Skeletal muscle tissue (tissue), 4 donors: Measurements from ENCODE around the gene CHST11. TPM values are rescaled to one million over a fixed set of nuclear protein-coding genes. Genes with fewer than 3 reads are reported as not detected.
"Not testable (repeated sequence)": the region's sequence is repeated elsewhere in the genome, so short reads cannot be mapped to it uniquely, and the experiment has no call there.

ENCODE experiments used
- H3K27ac ChIP-seq: one replicate; pipeline ENCODE4 v1.7.0; 2013; ENCODE audit warnings: mild to moderate bottlenecking, low read depth, low read length, inconsistent platforms
- H3K27me3 ChIP-seq, 3 donors: one replicate each; pipeline ENCODE4 v1.7.0; 2013; ENCODE audit warnings: low read length in 3 of 3; ENCODE audit not compliant: control insufficient read depth in 3 of 3, insufficient read depth in 3 of 3
- H3K36me3 ChIP-seq, 3 donors: one replicate each; pipeline ENCODE4 v1.7.0; 2013; ENCODE audit warnings: low read length in 3 of 3; ENCODE audit not compliant: control insufficient read depth in 3 of 3, insufficient read depth in 3 of 3
- H3K4me1 ChIP-seq, 3 donors: one replicate each; pipeline ENCODE4 v1.7.0; 2013; ENCODE audit warnings: low read length in 3 of 3, mild to moderate bottlenecking in 3 of 3; ENCODE audit not compliant: control insufficient read depth in 3 of 3, insufficient read depth in 3 of 3
- H3K4me3 ChIP-seq, 3 donors: one replicate each; pipeline ENCODE4 v1.7.0; 2013; ENCODE audit warnings: low read length in 3 of 3
- H3K9ac ChIP-seq, 3 donors: one replicate each; pipeline ENCODE4 v1.7.0; 2013; ENCODE audit warnings: low read length in 3 of 3, mild to moderate bottlenecking in 3 of 3, moderate library complexity in 2 of 3, low read depth in 1 of 3
- H3K9me3 ChIP-seq, 3 donors: one replicate each; pipeline ENCODE4 v1.7.0; 2013; ENCODE audit warnings: low read length in 3 of 3; ENCODE audit not compliant: control insufficient read depth in 3 of 3
- total RNA-seq: library from RNA; depleted of rRNA; stranded (reverse); fragments of >200 nt; gene quantifications from one replicate; pipeline ENCODE4 v1.2.3, GENCODE V29; 2014
- donor health status: Osteomylitis.

CHST11 gene
- total RNA-seq, 1 donor from 2014 or later: 2.1 TPM

DNA sequence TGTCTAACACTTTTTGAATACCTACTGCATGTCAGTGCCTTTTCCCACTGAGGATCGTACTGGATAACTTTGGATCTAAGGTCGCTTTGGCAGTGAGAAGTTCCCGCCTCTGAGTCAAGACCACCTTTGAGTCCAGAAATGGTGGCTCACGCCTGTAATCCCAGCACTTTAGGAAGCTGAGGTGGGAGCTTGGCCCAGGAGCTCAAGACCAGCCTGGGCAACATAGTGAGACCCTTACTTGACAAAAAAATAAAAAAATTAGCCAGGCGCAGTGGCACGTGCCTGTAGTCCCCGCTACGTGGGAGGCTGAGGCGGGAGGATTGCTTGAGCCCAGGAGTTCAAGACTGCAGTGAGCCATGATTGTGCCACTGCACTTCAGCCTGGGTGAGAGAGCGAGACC, 61.1 kb downstream of the CHST11 start:
- H3K27me3 ChIP-seq: no peaks in the 10 kb centered on the region

DNA sequence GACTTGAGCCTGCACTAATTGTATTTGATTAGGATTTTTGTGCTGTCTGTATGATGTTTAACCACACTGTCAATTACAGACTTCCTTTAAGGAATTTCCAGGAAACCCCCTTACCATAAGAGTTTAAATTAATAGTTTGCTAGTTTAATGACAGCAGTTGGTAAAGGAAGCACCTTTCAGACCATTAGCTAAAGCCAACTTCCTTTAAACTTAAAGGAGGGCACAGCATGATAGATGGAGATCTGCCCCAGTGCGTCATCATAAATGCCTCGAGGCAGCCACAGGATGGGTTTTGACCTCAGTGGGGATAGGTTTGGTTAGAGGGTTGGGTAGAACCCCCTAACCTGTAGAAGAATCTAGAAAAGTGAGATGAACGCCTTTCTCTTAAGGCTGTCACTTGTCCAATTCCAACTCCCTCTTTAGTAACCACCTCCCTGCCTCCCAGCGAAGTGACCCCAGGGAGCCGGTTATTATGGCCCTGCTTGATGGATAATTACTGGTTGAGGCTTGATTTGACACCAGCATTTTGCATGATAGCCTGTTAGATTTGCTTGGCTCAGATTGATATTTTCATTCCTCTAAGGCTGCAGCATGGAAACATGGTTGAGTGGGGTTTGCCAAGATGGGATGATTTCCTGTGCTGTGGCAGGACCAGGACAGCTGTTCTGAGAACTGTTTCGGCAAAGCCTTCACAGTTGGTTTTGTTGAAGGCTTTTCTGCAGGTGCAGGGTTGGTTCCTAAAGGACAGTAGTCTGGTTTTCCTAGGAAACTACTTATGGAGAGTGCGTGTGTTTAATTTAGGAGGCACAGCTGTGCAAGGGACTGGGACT, 62.7 kb downstream of the CHST11 start:
- H3K27ac ChIP-seq: no peak overlapping the region
- H3K4me1 ChIP-seq: peaks cover 0 to 6% (median 5%) of the 10 kb centered on the region in 3 donors
- H3K9ac ChIP-seq: no peak overlapping the region
- H3K4me3 ChIP-seq: no peak overlapping the region
- H3K9me3 ChIP-seq: no peaks in the 10 kb centered on the region
- H3K27me3 ChIP-seq: no peaks in the 10 kb centered on the region
- no peaks in the 10 kb centered on the region for H3K36me3 ChIP-seq

More for the DNA sequence above, 61.1 kb downstream of the CHST11 start:
- Histone ChIP-seq H3K9me3 (no peaks in the 10 kb centered on the region), H3K9ac (no peak overlapping the region), H3K36me3 (no peaks in the 10 kb centered on the region), H3K27ac (no peak overlapping the region), H3K4me3 (no peak overlapping the region), H3K4me1 (peaks cover 0 to 1% (median 0%) of the 10 kb centered on the region in 3 donors)

DNA sequence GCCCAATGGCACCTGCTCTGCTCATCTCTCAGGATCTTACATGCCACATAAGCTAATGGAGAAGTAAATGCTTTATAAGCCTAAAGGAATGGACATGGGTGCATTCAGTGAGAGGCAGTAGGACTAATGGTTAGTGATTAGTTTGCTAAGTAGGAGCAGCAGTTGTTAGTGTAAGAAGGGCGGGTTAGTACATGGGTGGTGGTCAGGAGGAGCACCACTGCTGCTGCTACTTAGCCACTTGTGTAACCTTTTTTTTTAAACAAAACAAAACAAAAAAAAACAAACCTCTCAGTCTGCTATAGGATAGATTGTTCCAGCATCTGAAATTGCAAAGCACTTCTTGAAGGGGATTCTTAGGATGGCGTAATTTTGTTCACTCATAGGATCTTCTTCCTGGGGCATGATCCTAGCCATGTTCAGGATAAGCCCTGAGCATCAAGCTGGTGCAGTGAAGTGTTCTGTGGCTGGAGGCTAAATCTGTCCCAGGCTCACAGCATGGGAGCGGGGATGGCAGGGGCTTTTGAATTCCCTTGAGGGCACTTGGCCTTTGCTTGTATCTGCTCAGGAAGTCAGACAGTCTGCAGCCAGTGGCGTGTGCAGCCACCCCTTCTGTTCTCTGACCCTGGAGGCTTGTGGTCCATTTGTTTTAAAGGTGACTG, 63.6 kb downstream of the CHST11 start:
- H3K4me3 ChIP-seq: no peak overlapping the region
- no peaks in the 10 kb centered on the region for H3K27me3 ChIP-seq
- peaks cover 0 to 6% (median 5%) of the 10 kb centered on the region in 3 donors for H3K4me1 ChIP-seq
- no peak overlapping the region for H3K9ac ChIP-seq
- no peaks in the 10 kb centered on the region for H3K36me3 ChIP-seq
- no peak overlapping the region for H3K27ac ChIP-seq
- no peaks in the 10 kb centered on the region for H3K9me3 ChIP-seq

DNA sequence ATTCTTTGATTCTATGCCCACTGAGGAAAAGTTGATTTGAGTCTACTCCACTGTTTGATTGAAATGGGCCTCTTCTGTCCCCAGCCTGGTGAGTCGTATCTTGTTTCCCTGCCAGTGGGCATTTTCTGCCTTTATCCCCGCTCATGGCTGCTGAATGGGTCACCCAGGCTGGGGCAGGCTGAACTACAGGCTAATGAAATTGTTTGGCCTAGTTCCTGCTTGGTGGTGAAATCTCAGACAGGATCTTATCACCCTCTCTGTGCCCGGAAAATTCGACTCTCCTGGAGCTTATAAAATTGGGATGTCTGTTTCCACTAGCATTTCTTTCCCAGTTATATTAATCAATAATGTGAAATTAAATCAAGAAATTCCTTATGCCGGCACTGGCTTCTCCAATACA, 65.0 kb downstream of the CHST11 start:
- no peaks in the 10 kb centered on the region for H3K36me3 ChIP-seq
- no peaks in the 10 kb centered on the region for H3K9me3 ChIP-seq
- no peak overlapping the region for H3K4me3 ChIP-seq
- H3K9ac ChIP-seq: no peak overlapping the region
- no peaks in the 10 kb centered on the region for H3K27me3 ChIP-seq
- no peak overlapping the region for H3K27ac ChIP-seq
- peaks cover 0 to 6% (median 5%) of the 10 kb centered on the region in 3 donors for H3K4me1 ChIP-seq

DNA sequence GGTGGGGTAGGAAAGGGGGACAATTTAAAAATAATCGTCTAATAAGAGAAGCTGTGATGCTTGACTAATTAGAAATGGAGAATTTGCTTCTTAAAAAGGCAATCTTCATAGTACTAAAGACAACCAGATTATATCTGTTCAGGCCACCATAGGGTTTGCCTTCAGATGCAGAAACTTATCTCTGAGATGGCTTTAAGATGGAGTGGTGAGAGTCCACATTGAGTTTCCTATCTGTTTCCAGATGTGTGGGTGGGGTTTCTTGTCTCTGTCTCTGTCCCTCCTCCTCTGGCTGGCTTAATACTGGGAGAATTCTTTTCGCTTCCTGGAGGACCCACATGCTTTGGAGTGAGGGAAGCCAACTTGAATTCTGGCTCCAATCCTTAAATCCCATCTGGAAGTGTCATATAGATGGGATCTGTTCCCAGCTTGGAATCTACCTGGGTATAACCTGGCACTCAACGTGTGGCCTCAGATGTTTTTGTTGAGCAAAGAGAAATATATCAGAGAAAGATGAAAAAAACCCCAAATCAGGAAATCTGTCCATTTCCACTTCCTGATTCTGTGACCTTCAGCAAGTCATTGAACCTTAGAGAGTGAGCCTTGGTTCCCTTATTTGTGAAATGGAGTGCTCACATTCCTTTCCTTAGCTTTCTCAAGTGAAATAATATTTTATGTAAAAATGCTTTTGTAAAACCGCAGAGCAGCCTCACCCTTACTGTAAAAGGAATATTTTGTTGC, 66.4 kb downstream of the CHST11 start:
- no peak overlapping the region for H3K27ac ChIP-seq

DNA sequence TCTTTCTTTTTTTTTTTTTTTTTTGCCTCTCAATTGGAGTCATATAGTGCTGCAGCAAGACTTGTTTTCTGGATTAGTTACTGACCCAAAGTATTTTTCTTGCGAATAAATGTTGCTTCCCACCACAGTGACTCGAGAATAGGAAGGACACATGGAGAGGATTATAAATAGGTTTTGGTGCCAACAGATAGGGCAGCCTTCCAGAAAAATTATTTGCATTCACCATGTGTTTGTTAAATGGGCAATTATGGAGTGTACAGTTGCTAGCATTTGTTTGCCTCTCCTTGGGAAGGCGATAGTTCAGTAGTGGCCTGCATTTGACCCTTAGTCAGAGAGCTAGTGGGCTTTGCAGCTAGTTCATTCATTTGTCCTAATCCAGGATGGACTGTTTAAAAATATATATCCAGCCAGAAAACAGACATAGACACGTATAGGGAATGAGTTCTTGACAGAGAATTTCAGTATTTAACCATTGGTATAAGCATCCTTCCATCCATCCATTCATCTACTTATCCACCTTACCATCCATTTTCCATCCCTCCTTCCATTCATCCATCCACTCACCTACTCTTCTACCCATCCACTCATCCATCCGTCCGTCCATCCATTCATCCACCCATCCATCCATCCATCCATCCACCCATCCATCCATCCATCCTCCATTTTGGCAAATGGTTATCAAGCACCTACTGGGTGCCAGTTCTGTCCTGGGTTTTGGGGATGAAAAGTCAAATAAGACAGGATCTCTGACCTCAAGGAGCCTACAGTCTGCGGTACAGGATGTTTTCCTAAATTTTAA, 67.5 kb downstream of the CHST11 start:
- Histone ChIP-seq H3K27me3 (no peaks in the 10 kb centered on the region), H3K4me1 (peaks cover 0 to 6% (median 5%) of the 10 kb centered on the region in 3 donors), H3K9me3 (no peaks in the 10 kb centered on the region), H3K27ac (no peak overlapping the region), H3K9ac (no peak overlapping the region), H3K4me3 (no peak overlapping the region), H3K36me3 (no peaks in the 10 kb centered on the region)

More for the DNA sequence above, 66.4 kb downstream of the CHST11 start:
- no peak overlapping the region for H3K9ac ChIP-seq
- no peaks in the 10 kb centered on the region for H3K36me3 ChIP-seq
- no peaks in the 10 kb centered on the region for H3K27me3 ChIP-seq
- peaks cover 0 to 6% (median 5%) of the 10 kb centered on the region in 3 donors for H3K4me1 ChIP-seq
- no peaks in the 10 kb centered on the region for H3K9me3 ChIP-seq
- H3K4me3 ChIP-seq: no peak overlapping the region

DNA sequence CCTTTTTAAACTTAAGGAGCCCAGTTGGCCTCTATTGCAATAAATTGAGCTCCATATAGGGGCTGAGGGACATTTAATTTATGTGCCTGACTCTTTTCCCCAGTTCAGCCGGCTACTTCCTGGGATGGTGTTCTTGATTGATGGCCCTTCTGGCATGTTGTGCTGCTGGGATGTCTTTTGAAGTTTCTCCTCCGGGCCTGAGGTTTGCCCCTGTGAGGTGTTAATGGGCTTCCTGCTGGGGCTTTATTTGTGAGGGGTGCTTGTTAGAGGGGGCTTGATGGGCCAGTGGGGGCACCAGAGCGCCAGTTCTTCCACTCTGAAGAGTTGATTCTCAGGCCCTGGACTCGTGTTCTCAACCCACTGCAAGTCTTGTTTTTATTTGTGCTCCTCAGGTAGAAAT, 69.6 kb downstream of the CHST11 start:
- H3K9me3 ChIP-seq: no peaks in the 10 kb centered on the region
- no peak overlapping the region for H3K4me3 ChIP-seq
- no peak overlapping the region for H3K9ac ChIP-seq
- H3K4me1 ChIP-seq: peaks cover 0 to 6% (median 5%) of the 10 kb centered on the region in 3 donors
- H3K27ac ChIP-seq: no peak overlapping the region
- H3K36me3 ChIP-seq: no peaks in the 10 kb centered on the region
- H3K27me3 ChIP-seq: no peaks in the 10 kb centered on the region

DNA sequence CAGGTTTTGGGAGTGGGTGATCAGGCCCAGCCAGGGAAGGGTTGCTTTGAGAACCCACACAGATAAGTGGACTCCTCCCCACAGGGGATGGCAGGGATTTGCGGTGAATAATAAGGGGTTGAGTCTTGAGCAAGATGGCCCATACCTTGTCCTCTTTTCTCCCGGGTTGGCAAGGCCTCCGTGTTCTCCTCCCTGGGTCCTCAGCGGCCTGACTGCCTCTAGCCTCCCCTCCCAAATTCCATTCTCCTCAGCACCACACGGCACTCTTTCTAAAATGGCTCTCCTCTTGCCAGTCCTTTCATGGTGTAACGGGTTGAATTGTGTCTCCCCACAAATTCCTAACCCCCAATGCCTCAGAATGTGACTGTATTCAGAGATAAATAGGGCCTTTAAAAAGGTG, 70.0 kb downstream of the CHST11 start:
- Histone ChIP-seq H3K9me3 (peaks cover 0 to 2% (median 0%) of the 10 kb centered on the region in 3 donors), H3K27ac (no peak overlapping the region), H3K27me3 (no peaks in the 10 kb centered on the region), H3K36me3 (no peaks in the 10 kb centered on the region), H3K4me3 (no peak overlapping the region), H3K4me1 (peaks cover 0 to 6% (median 5%) of the 10 kb centered on the region in 3 donors), H3K9ac (no peak overlapping the region)

DNA sequence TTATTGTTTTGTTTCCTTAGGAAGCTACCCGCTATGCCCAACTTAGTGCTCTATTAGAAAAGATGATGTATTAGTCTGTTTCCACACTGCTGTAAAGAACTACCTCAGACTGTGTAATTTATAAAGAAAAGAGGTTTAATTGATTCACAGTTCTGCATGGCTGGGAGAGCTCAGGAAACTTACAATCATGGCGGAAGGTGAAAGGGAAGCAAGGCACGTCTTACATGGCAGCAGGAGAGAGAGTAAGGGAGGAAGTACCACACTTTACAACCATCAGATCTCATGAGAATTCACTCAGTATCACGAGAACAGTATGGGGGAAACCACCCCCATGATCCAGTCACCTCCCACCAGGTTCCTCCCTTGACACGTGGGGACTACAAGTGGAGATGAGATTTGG, 70.9 kb downstream of the CHST11 start:
- not testable (repeated sequence) for H3K4me1 ChIP-seq, H3K27ac ChIP-seq, H3K9ac ChIP-seq, H3K36me3 ChIP-seq, H3K9me3 ChIP-seq, H3K27me3 ChIP-seq, H3K4me3 ChIP-seq
